Ascending aorta (tissue), 2 donors: ENCODE data around the gene CDH23. TPM values are rescaled to one million over a fixed set of nuclear protein-coding genes. Genes with fewer than 3 reads are reported as not detected.

ENCODE experiments used
- DNase-seq, 2 donors: peaks; one replicate each; pipeline ENCODE4 v3.0.0-alpha.2; 2019; ENCODE audit warnings: low spot score in 2 of 2
- H3K27ac ChIP-seq, 2 donors: fragments of 200-600 bp; sonication (generic); one replicate each; pipeline ENCODE4 v1.5.1; 2016 to 2017; ENCODE audit warnings: mild to moderate bottlenecking in 1 of 2
- H3K27me3 ChIP-seq: fragments of 200-600 bp; sonication (generic); one replicate; pipeline ENCODE4 v1.5.1; 2017
- H3K36me3 ChIP-seq, 2 donors: fragments of 200-600 bp; sonication (generic); one replicate each; pipeline ENCODE4 v1.5.1; 2016
- H3K4me1 ChIP-seq, 2 donors: fragments of 200-600 bp; sonication (generic); one replicate each; pipeline ENCODE4 v1.5.1; 2016 to 2017; ENCODE audit warnings: mild to moderate bottlenecking in 1 of 2
- H3K4me3 ChIP-seq, 2 donors: fragments of 200-600 bp; sonication (generic); one replicate each; pipeline ENCODE4 v1.5.1; 2016 to 2017; ENCODE audit warnings: mild to moderate bottlenecking in 1 of 2
- H3K9me3 ChIP-seq, 2 donors: fragments of 200-600 bp; sonication (generic); one replicate each; pipeline ENCODE4 v1.5.1; 2016
- CTCF ChIP-seq, 3 experiments: fragments of 200-600 bp in 2 of 3; fragments of 450-650 bp in 1 of 3; sonication (generic) in 2 of 3; IDR thresholded peaks; one replicate each; pipeline ENCODE4 v1.5.1; 2016 to 2019; ENCODE audit warnings: antibody characterized with exemption in 3 of 3, mild to moderate bottlenecking in 1 of 3, moderate library complexity in 1 of 3
- intact Hi-C: fragments of 100-400 bp; cut with DNase I; formaldehyde crosslinking; loops from one replicate; pipeline ENCODE4 v1.15.1; 2023
- total RNA-seq: library from RNA; depleted of rRNA; stranded (reverse); fragments of >200 nt; gene quantifications from one replicate; pipeline ENCODE4 v1.1.0, GENCODE V29; 2016

CDH23 gene
- total RNA-seq, 1 donor from 2014 or later, result 40.9 TPM

GRCh38 chr10:71462062-71462935 lies 65.6 kb downstream of the CDH23 start:
- no peaks in the 10 kb centered on the region for H3K27me3 ChIP-seq
- no peaks in the 10 kb centered on the region for H3K36me3 ChIP-seq
- TF ChIP-seq CTCF (IDR thresholded peaks at IDR 0.05), result no peak
- H3K27ac ChIP-seq, result no peak overlapping the region
- intact Hi-C loops, result no loop called here
- H3K4me3 ChIP-seq, result no peak overlapping the region
- DNase-seq, result no peak
- H3K4me1 ChIP-seq, result no peaks in the 10 kb centered on the region
- no peaks in the 10 kb centered on the region for H3K9me3 ChIP-seq

- no peak for DNase-seq
- no peak overlapping the region for H3K27ac ChIP-seq
Measured at GRCh38 chr10:71463111-71463510, 66.4 kb downstream of the CDH23 start.

GRCh38 chr10:71465551-71466252 lies 69.0 kb downstream of the CDH23 start:
- no peaks in the 10 kb centered on the region for H3K27me3 ChIP-seq
- H3K4me3 ChIP-seq, result no peak overlapping the region
- H3K4me1 ChIP-seq, result no peaks in the 10 kb centered on the region
- H3K27ac ChIP-seq, result no peak overlapping the region
- intact Hi-C loops, result no loop called here
- no peak for DNase-seq
- no peaks in the 10 kb centered on the region for H3K9me3 ChIP-seq
- H3K36me3 ChIP-seq, result no peaks in the 10 kb centered on the region
- no peak for TF ChIP-seq CTCF (IDR thresholded peaks at IDR 0.05)

More at GRCh38 chr10:71463111-71463510, 66.4 kb downstream of the CDH23 start:
- Histone ChIP-seq H3K27me3 (no peaks in the 10 kb centered on the region), H3K36me3 (no peaks in the 10 kb centered on the region), H3K4me1 (no peaks in the 10 kb centered on the region), H3K9me3 (no peaks in the 10 kb centered on the region), H3K4me3 (no peak overlapping the region)
- no peak for TF ChIP-seq CTCF (IDR thresholded peaks at IDR 0.05)
- intact Hi-C loops, result no loop called here

- H3K4me3 ChIP-seq, result no peak overlapping the region
- DNase-seq, result no peak
- intact Hi-C loops, result no loop called here
- H3K4me1 ChIP-seq, result no peaks in the 10 kb centered on the region
- no peaks in the 10 kb centered on the region for H3K9me3 ChIP-seq
- TF ChIP-seq CTCF (IDR thresholded peaks at IDR 0.05), result no peak
- no peaks in the 10 kb centered on the region for H3K36me3 ChIP-seq
- H3K27me3 ChIP-seq, result no peaks in the 10 kb centered on the region
- no peak overlapping the region for H3K27ac ChIP-seq
Measured at GRCh38 chr10:71466330-71466729, 69.6 kb downstream of the CDH23 start.

GRCh38 chr10:71467161-71467560 lies 70.4 kb downstream of the CDH23 start:
- H3K36me3 ChIP-seq, result no peaks in the 10 kb centered on the region
- TF ChIP-seq CTCF (IDR thresholded peaks at IDR 0.05), result no peak
- H3K27me3 ChIP-seq, result no peaks in the 10 kb centered on the region
- peaks cover 0 to 3% of the 10 kb centered on the region in 2 donors for H3K4me1 ChIP-seq
- intact Hi-C loops, result no loop called here
- no peaks in the 10 kb centered on the region for H3K9me3 ChIP-seq
- H3K27ac ChIP-seq, result no peak overlapping the region
- DNase-seq, result no peak
- no peak overlapping the region for H3K4me3 ChIP-seq
